Kidney epithelial cell (primary cell): Measurements from ENCODE around the gene ASB6. TPM values are rescaled to one million over a fixed set of nuclear protein-coding genes. Genes with fewer than 3 reads are reported as not detected.
"Not testable (repeated sequence)": the region's sequence is repeated elsewhere in the genome, so short reads cannot be mapped to it uniquely, and the experiment has no call there.

Source experiments
- DNase-seq: peaks from one replicate; pipeline ENCODE4 v3.0.0-alpha.2; 2010; ENCODE audit warnings: low read depth
- H3K27me3 ChIP-seq: 2 replicates; pipeline ENCODE4 v1.6.0; 2011; ENCODE audit warnings: low read length; ENCODE audit not compliant: control insufficient read depth, insufficient read depth
- H3K36me3 ChIP-seq: 2 replicates; pipeline ENCODE4 v1.5.1; 2011; ENCODE audit warnings: low read length; ENCODE audit not compliant: control insufficient read depth, insufficient read depth
- H3K4me3 ChIP-seq: 2 replicates; pipeline ENCODE4 v1.5.1; 2011; ENCODE audit warnings: low read depth, mild to moderate bottlenecking, control low read depth, low read length
- total RNA-seq: library from RNA; depleted of rRNA; stranded (reverse); fragments of >200 nt; gene quantifications from 2 replicates; pipeline ENCODE4 v1.2.3, GENCODE V29; 2015
- TF ChIP-seq, protein P1 (sequence below): IDR thresholded peaks from 2 replicates; pipeline ENCODE4 v1.5.1; 2011; ENCODE audit warnings: mild to moderate bottlenecking, moderate library complexity, low read length, control low read depth, inconsistent platforms; ENCODE audit not compliant: insufficient read depth, poor library complexity, severe bottlenecking

The ASB6 gene
- total RNA-seq, 1 donor from 2014 or later, result 27.0 TPM

DNA sequence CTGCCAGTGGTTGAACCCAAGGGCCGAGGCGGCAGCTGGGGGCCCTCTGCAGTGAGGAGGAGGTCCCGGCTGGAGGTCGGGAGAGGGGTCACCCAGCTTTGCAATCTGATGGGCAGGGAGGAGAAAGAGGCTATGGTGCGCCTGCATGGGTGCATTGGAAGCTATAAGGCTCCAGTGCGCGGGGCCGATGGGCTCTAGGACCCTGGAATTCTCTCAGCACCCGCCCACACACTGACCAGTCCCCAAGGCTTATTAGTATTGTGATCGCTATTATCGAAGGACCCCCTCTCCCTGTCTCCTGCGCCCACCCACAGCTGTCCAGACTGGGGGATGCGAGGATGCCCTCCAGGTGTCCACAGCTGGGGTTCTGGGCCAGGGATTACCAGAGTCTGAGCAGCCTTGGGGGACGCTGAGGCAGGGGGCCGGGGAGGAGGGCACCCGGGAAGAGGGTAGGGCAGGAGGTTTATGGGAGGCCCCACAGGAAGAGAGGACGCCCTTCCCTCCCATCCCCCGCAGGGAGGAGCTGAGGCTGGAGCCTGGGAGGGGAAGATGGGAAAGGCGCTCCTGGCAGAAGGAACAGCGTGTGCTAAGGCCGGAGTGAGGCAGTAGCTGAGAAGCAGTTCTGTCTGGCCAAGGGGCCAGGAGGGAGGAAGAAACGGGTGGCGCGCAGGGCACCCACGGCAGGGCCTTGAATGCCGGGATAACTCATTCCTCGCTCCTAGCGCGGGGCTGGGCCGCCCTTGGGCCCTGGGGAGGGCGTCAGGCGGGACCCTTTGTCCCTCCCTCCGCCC lies 45.2 kb downstream of the ASB6 start:
- Histone ChIP-seq H3K36me3 (no peaks in the 10 kb centered on the region), H3K27me3 (no peaks in the 10 kb centered on the region), H3K4me3 (peak overlapping the region; percentile 37)
- DNase-seq, result no peak
- TF ChIP-seq, protein P1, sequence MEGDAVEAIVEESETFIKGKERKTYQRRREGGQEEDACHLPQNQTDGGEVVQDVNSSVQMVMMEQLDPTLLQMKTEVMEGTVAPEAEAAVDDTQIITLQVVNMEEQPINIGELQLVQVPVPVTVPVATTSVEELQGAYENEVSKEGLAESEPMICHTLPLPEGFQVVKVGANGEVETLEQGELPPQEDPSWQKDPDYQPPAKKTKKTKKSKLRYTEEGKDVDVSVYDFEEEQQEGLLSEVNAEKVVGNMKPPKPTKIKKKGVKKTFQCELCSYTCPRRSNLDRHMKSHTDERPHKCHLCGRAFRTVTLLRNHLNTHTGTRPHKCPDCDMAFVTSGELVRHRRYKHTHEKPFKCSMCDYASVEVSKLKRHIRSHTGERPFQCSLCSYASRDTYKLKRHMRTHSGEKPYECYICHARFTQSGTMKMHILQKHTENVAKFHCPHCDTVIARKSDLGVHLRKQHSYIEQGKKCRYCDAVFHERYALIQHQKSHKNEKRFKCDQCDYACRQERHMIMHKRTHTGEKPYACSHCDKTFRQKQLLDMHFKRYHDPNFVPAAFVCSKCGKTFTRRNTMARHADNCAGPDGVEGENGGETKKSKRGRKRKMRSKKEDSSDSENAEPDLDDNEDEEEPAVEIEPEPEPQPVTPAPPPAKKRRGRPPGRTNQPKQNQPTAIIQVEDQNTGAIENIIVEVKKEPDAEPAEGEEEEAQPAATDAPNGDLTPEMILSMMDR, result no peak

GRCh38 chr9:129595903-129596540 lies 45.9 kb downstream of the ASB6 start:
- DNase-seq, result no peak
- Histone ChIP-seq H3K4me3 (no peak overlapping the region), H3K36me3 (no peaks in the 10 kb centered on the region), H3K27me3 (no peaks in the 10 kb centered on the region)
- TF ChIP-seq, protein P1, result no peak

GRCh38 chr9:129595311-129595741 lies 46.6 kb downstream of the ASB6 start:
- no peak for DNase-seq
- Histone ChIP-seq H3K4me3 (no peak overlapping the region), H3K36me3 (no peaks in the 10 kb centered on the region), H3K27me3 (no peaks in the 10 kb centered on the region)
- TF ChIP-seq, protein P1, result no peak

DNA sequence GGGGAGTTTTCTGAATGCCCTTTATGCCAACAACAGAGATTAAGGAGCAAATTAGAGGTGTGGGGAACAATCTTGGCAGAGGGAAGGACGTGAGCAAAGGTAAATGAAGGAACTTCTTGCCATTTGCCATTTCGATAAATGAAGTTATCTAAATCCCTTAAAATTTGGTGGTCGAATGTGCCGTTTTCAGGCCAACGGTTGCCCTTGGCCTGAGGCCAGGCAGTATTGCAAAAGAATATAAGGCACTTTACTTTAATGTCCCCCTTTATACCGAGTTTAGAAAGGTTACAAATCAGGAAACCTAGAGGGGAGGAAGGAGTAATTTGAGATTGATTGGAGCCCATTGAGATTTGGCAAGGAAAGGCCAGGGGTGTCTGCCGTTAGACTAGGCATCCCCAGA lies 47.3 kb downstream of the ASB6 start:
- Histone ChIP-seq H3K27me3 (no peaks in the 10 kb centered on the region), H3K4me3 (no peak overlapping the region), H3K36me3 (no peaks in the 10 kb centered on the region)
- TF ChIP-seq, protein P1, result no peak
- no peak for DNase-seq

GRCh38 chr9:129592790-129593189 lies 49.2 kb downstream of the ASB6 start:
- not testable (repeated sequence) for H3K36me3 ChIP-seq, DNase-seq, H3K4me3 ChIP-seq, H3K27me3 ChIP-seq

- Histone ChIP-seq H3K27me3 (no peaks in the 10 kb centered on the region), H3K36me3 (no peaks in the 10 kb centered on the region), H3K4me3 (no peak overlapping the region)
- TF ChIP-seq, protein P1, result no peak
- DNase-seq, result no peak
These were observed 50.0 kb downstream of the ASB6 start for GRCh38 chr9:129591916-129592315.
